NCI-H2029 treated with DMSO at 0.1 percent for 48 hours (cell line): ENCODE results near the gene BEST3.
"Not testable (repeated sequence)": the region's sequence is repeated elsewhere in the genome, so short reads cannot be mapped to it uniquely, and the experiment has no call there.

Experiments
- DNase-seq: peaks from one replicate; lab custom pipeline; 2025; lab: John Stamatoyannopoulos, UW

Gene BEST3

DNA sequence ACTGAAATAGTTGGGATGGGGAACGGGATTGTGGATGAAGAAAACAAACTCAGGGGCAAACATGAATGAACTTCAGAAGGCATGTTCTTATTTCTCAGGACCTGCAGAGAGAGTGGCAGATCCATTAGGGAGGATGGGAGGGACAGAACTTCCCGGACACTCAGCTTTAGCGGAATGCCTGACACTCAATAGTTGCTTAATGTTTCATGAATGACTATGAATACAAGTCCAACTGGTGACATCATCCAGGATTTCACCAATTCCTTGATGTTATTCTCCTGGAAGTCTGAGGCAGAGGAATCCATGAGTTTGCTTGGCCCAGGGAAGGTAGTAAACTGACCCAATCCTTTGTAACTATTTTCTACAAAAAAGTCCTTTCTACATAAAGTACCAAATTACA lies 50.6 kb downstream of the BEST3 start:
- DNase-seq = no peak

DNA sequence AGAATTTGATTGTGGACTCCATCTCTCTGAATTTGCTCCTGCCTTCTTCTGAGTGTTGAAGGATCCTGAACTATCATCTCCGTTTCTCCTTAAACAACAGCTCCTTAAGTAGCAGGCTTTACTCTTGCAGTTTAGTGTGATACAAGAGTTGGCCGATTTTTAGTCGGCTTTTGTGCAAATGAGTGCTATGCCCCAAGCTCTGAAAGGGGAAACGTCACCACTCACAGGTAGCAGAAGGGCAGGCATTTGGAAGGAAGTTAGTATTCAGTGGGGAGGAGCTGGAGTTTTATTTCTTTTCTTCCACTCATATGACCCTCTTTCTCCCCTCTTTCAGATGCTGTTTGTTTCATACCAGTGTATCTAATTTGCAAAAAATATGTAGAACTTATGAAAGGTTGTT lies 51.9 kb downstream of the BEST3 start:
- no peak for DNase-seq

DNA sequence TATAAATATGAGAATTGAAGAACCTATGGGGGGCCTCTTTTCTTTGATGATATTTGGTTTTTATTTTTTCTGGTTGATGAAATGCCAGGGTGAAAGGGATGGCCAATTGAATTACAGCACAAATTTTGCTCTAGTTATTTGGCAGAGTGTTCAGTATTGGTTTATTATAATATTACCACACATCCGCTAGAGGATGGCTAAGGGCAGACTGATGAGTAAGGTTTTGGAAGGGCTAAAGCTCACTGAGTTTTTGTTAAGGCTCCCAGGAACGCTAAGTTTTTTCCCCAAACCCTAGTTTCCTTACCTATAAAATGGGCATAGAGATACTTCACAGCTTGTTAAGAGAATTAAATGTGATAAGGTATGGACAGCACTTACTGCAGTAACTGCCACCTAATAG lies 54.1 kb downstream of the BEST3 start:
- DNase-seq = no peak

DNA sequence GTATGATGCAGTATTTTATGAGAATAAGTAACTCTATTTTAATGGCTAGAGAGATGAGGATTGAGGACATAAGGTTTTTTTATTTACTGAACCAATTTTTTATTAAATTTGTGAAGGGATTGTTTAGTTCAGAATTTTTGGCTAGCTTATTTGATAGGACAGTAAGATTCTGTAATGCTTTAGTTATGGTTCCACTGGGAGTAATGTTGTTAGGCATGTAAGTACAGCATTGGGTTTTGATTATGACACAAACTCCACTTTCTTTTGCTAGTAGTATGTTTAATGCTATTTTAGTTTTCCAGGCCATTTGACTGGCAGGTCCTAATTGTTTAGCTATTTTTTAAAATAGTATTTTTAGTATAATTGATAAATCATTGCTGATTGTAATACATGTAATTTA lies 54.6 kb downstream of the BEST3 start:
- DNase-seq = no peak

DNA sequence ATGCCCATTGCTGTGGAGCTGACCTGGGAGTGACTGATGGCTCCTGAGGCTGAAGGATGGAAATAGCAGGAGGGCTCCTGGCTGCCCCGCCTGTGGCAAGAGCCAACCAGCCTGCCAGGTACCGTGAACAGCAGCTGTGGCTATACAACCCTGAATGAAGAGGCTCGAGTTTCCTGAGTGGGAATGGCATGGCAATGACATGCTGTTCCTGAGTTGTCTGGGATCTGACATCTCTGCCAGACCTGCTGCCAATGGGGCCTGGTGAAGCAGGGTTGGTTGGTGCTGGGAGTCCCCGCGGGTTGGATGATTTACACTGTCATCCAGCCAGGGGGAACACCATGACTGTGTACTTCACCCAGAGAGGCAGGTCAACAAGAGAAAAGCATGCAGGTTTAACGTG lies 56.6 kb downstream of the BEST3 start:
- DNase-seq = no peak

DNA sequence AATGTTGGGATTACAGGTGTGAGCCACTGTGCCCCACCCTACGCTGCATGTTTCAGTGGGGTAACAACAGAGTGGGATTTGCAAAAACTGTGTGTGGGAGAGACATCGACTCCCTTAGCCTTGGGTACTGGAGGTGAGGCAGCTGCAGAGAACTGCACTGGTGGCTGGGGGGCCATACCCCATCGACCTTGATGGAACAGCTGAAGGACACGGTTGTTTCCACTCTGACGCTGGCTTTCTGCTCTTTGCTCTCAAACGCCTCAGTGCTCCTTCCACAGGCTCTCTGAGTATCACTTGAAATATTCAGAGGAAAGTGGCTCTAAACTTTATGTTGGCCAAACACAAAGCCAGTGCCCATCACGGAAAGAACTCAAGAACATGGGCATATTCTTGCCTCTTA lies 57.6 kb downstream of the BEST3 start:
- DNase-seq = no peak

DNA sequence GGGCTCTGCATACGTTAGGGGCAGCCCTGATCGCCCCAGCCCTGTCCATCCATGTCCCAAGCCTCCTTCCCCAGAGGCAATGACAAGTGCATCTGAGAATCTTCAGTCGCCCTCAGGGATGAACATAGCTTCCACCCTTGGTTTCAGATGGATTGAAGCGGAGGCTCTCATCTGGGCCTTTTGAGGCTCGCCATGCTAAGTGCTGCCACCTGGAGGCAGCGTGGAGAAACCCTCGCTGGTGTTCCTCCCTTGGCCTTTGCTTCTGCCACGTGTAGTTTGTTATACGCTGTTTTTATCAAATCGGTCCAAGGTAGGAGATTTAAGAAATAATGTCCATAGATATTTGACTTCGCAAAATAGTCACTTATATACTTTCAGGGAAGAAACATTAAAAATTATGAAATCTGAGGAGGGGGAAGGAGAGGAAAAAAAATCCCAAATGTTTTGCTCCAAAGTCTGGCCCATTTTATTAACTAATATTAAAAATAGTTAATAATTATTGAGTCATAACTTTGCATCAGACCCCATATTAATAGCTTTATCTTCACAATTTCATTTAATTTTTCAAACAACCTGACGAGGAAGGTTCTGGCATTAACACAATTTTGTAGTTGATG lies 59.6 kb downstream of the BEST3 start:
- no peak for DNase-seq

DNA sequence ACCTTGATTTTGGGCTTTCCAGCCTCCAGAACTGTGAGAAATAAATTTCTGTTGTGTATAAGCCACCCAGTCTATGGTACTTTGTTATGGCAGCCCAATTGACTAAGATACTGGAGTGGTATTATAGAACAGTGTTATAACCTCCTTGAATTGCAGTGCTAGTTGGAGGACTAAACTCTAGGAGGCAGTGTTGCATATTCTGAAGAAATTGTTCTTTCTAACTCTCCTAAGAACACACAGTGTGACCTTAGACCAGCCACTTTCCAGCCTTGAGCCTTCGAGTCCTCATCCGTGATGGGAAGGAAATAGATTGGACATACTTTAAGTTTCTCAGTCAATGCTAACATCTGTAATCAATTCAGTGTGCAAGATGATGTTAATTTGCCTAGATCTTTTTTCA lies 66.0 kb downstream of the BEST3 start:
- DNase-seq = no peak

- DNase-seq = no peak
These were observed 68.9 kb downstream of the BEST3 start for GRCh38 chr12:69630191-69630590.

DNA sequence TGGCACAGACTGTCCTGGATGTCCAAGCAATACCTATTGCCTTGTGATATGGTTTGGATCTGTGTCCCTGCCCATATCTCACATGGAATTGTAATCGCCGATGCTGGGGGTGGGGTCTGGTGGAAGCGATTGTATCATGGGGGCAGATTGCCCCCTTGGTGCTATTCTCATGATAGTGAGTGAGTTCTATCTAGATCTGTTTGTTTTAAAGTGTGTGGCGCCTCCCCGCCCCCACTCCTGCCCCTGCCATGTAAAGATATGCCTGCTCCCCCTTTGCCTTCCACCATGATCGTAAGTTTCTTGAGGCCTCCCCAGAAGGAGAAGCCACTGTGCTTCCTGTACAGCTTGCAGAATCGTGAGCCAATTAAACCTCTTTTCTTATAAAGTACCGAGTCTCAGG lies 71.6 kb downstream of the BEST3 start:
- DNase-seq = no peak

- no peak for DNase-seq
These were observed 75.1 kb downstream of the BEST3 start for GRCh38 chr12:69623970-69624369.

GRCh38 chr12:69621551-69621950 lies 77.6 kb downstream of the BEST3 start:
- no peak for DNase-seq

DNA sequence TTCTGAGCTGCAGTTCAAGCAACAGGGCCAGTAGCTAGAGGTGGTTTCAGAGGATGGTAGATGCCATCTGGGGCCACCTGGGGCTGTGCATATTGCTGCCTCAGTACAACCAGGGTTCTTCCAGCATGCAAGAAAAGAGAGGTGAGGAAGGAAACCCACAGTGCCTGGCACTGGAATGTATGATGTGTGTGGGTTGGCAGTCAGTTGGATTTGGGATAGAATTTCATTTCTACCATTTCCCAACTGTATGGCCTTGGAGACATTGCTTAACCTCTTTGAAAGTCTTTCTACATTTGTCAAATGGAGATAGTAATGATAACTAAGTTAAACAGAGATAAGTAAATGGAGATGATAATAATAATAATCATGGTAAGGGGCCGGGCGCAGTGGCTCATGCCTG lies 78.2 kb downstream of the BEST3 start:
- no peak for DNase-seq

- no peak for DNase-seq
These were observed 79.0 kb downstream of the BEST3 start for GRCh38 chr12:69620077-69620476.

DNA sequence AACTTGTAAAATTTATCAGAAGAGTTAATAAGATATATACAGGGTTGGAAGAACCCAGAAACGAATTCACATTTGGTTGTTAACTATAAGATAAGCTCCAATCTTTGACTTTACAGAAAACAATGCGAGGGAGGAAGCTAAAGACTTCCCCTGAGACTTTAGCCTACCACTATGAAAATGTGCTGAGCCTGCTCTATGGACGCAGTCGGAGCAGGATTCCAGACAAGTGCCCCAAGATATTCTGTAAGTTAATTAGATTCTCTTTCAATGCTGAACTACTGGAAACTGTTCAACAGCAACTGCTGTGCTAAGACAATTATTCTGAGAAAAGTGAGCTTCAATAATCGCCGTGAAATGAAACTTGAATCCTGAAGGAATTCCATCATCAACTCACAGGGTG lies 80.1 kb downstream of the BEST3 start:
- DNase-seq = no peak

GRCh38 chr12:69616025-69616424 lies 83.1 kb downstream of the BEST3 start:
- DNase-seq = no peak

- DNase-seq = no peak
These were observed 85.8 kb downstream of the BEST3 start for GRCh38 chr12:69613351-69613750.

GRCh38 chr12:69610729-69611128 lies 88.4 kb downstream of the BEST3 start, which contains the start of gene LRRC10:
Gene LRRC10, minus strand, starts transcription at chr12:69610907. Its CDS starts 69 bp downstream, at chr12:69610838.
- no peak for DNase-seq

GRCh38 chr12:69610126-69610525 lies 89.0 kb downstream of the BEST3 start:
- no peak for DNase-seq

DNA sequence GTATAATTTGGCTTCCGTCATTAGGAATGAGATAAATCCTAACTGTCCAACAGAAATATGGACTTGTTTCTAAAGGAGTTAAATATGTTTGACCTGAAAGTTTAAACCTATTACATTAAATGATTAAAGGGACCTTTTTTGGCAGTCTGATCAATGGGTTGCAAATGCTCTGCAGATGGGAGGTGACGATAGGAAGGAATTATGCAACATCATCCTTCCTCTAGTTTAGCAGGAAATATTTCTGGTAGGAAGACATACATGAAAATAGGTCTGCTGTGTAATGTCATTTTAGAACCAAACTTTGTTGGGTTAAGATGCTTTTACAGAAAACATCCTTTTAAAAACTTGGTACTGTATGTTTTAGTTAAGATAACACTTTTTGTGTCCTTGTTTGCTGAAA lies 91.0 kb downstream of the BEST3 start:
- DNase-seq = no peak

GRCh38 chr12:69604275-69604674 lies 94.8 kb downstream of the BEST3 start:
- not testable (repeated sequence) for DNase-seq
